ENCODE results near the gene PRLH.

The PRLH gene

DNA sequence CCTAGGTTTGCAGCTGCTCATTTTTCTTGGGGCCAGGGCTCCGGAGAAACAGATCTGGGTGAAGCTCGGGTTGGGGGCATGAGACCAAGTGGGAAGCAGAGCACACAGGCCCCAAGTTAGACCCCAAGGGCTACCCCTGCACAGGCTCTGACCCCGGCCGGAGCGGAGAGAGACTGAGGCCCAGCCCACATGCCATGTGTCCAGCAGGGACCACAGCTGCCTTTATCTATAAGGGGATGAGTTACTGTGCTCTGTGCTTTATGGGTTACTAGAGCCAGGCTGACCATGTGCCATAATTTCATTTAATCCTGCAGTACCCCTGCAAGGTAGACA lies 30.3 kb upstream of the PRLH start:
- Histone ChIP-seq H3K27ac (replicated peaks) (no peak overlapping the region), H3K4me3 (replicated peaks; ENCODE audit: insufficient read depth, low read length) (no peak overlapping the region)
- TF ChIP-seq, protein P1, sequence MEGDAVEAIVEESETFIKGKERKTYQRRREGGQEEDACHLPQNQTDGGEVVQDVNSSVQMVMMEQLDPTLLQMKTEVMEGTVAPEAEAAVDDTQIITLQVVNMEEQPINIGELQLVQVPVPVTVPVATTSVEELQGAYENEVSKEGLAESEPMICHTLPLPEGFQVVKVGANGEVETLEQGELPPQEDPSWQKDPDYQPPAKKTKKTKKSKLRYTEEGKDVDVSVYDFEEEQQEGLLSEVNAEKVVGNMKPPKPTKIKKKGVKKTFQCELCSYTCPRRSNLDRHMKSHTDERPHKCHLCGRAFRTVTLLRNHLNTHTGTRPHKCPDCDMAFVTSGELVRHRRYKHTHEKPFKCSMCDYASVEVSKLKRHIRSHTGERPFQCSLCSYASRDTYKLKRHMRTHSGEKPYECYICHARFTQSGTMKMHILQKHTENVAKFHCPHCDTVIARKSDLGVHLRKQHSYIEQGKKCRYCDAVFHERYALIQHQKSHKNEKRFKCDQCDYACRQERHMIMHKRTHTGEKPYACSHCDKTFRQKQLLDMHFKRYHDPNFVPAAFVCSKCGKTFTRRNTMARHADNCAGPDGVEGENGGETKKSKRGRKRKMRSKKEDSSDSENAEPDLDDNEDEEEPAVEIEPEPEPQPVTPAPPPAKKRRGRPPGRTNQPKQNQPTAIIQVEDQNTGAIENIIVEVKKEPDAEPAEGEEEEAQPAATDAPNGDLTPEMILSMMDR (IDR thresholded peaks at IDR 0.05; ENCODE audit: insufficient read depth, low read length): no peak
- TF ChIP-seq GABPA (IDR thresholded peaks at IDR 0.05; ENCODE audit: low read depth): no peak
- no peak for TF ChIP-seq POLR2AphosphoS5 (IDR thresholded peaks at IDR 0.05; ENCODE audit: low read depth)
- TF ChIP-seq SPI1 (IDR thresholded peaks at IDR 0.05; ENCODE audit: borderline replicate concordance, low read depth): no peak
- TF ChIP-seq, protein P2, sequence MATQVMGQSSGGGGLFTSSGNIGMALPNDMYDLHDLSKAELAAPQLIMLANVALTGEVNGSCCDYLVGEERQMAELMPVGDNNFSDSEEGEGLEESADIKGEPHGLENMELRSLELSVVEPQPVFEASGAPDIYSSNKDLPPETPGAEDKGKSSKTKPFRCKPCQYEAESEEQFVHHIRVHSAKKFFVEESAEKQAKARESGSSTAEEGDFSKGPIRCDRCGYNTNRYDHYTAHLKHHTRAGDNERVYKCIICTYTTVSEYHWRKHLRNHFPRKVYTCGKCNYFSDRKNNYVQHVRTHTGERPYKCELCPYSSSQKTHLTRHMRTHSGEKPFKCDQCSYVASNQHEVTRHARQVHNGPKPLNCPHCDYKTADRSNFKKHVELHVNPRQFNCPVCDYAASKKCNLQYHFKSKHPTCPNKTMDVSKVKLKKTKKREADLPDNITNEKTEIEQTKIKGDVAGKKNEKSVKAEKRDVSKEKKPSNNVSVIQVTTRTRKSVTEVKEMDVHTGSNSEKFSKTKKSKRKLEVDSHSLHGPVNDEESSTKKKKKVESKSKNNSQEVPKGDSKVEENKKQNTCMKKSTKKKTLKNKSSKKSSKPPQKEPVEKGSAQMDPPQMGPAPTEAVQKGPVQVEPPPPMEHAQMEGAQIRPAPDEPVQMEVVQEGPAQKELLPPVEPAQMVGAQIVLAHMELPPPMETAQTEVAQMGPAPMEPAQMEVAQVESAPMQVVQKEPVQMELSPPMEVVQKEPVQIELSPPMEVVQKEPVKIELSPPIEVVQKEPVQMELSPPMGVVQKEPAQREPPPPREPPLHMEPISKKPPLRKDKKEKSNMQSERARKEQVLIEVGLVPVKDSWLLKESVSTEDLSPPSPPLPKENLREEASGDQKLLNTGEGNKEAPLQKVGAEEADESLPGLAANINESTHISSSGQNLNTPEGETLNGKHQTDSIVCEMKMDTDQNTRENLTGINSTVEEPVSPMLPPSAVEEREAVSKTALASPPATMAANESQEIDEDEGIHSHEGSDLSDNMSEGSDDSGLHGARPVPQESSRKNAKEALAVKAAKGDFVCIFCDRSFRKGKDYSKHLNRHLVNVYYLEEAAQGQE (IDR thresholded peaks at IDR 0.05; ENCODE audit: insufficient replicate concordance, low read depth): no peak

DNA sequence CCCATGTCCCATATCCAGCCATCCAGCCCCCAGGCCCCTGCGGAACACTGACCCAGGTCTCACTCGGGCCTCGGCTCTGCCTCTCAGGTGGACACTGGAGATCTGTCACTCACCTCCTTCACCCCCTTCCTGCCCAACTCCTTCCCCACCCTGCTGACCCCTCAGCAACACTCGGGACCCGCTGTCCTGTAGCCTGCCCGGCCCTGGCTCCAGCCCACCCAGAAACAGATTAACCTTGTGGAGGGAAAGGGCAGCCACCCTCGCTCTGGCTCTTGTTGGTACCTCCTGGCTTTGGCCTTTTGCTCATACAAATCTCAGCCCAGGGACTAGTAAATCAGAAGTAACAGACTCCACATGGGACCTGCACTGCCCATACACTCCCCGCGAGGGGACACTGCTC lies 29.8 kb upstream of the PRLH start:
- H3K27me3 ChIP-seq (ENCODE audit: insufficient read depth, poor library complexity, severe bottlenecking): no peaks in the 10 kb centered on the region
- no peak for DNase-seq (ENCODE audit: low read depth in 1 of 2, low spot score in 1 of 2)
- no peak overlapping the region for H3K4me3 ChIP-seq (replicated peaks; ENCODE audit: insufficient read depth, low read length)
- TF ChIP-seq, protein P1 (IDR thresholded peaks at IDR 0.05; ENCODE audit: insufficient read depth, low read length): no peak
- no peak for TF ChIP-seq GABPA (IDR thresholded peaks at IDR 0.05; ENCODE audit: low read depth)
- TF ChIP-seq SPI1 (IDR thresholded peaks at IDR 0.05; ENCODE audit: borderline replicate concordance, low read depth): no peak
- no peak for TF ChIP-seq POLR2AphosphoS5 (IDR thresholded peaks at IDR 0.05; ENCODE audit: low read depth)
- TF ChIP-seq, protein P2 (IDR thresholded peaks at IDR 0.05; ENCODE audit: insufficient replicate concordance, low read depth): no peak
- H3K27ac ChIP-seq (replicated peaks): no peak overlapping the region

More for the DNA sequence above, 30.3 kb upstream of the PRLH start:
- no peaks in the 10 kb centered on the region for H3K27me3 ChIP-seq (ENCODE audit: insufficient read depth, poor library complexity, severe bottlenecking)
- DNase-seq (ENCODE audit: low read depth in 1 of 2, low spot score in 1 of 2): no peak

DNA sequence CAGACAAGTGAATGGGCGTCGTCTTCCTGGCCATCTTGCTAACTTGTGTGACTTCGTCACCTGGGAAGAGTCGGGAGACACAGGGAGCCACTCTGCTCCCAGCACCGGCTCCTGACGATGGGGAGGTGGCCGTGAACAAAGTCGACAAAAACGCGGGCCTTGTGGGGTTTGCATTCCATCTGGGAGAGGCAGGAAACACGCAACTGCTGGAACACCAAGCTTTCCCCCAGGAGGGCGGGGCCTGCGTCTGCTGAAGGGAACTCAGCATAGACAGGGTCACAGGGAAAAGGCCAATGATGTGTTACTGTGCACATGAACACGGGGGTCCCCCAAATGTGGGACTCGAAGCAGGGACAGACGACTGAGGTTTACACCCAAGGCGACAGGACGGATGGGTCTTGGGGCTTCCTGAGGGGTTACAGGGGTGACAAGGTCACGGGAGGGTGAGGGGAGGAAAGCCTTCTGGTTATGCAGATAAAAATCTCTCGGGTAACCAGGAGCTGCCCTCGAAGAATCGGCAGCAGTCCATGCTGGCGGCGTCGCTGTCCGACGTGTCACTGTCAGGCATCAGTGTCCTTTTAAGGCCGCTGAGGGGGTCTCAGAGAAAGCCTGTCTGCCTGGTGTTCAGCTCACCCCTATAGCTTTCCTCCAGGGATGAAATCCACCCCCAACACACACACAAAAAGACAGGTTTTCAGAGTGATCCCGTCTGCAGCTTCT lies 28.2 kb upstream of the PRLH start:
- TF ChIP-seq SPI1 (IDR thresholded peaks at IDR 0.05; ENCODE audit: borderline replicate concordance, low read depth) (no peak), GABPA (IDR thresholded peaks at IDR 0.05; ENCODE audit: low read depth) (no peak), POLR2AphosphoS5 (IDR thresholded peaks at IDR 0.05; ENCODE audit: low read depth) (no peak)
- TF ChIP-seq, protein P2 (IDR thresholded peaks at IDR 0.05; ENCODE audit: insufficient replicate concordance, low read depth): no peak
- TF ChIP-seq, protein P1 (IDR thresholded peaks at IDR 0.05; ENCODE audit: insufficient read depth, low read length): no peak
- H3K27me3 ChIP-seq (ENCODE audit: insufficient read depth, poor library complexity, severe bottlenecking): no peaks in the 10 kb centered on the region
- no peak overlapping the region for H3K4me3 ChIP-seq (replicated peaks; ENCODE audit: insufficient read depth, low read length)
- H3K27ac ChIP-seq (replicated peaks): no peak overlapping the region
- DNase-seq (ENCODE audit: low read depth in 1 of 2, low spot score in 1 of 2): no peak

All from HL-60 (cell line).